ENCODE results near the gene C4orf54.

Gene C4orf54

GRCh38 chr4:99655308-99656081 is 2.1 kb downstream of the C4orf54 start:
- no peaks in the 10 kb centered on the region for H3K79me2 ChIP-seq (ENCODE audit: insufficient read depth, low read length)
- TF ChIP-seq EZH2 (IDR thresholded peaks at IDR 0.05; ENCODE audit: borderline replicate concordance, low read depth, low read length, severe bottlenecking) (no peak), CTCF (IDR thresholded peaks at IDR 0.05; ENCODE audit: borderline replicate concordance, extremely low read depth, low read length, poor library complexity, severe bottlenecking) (no peak)
- no peaks in the 10 kb centered on the region for H4K20me1 ChIP-seq (ENCODE audit: insufficient read depth, low read length)
- H3K27ac ChIP-seq (ENCODE audit: low read length) = no peak overlapping the region
- H3K9ac ChIP-seq (ENCODE audit: low read depth, low read length) = no peak overlapping the region
- H3K36me3 ChIP-seq (ENCODE audit: insufficient read depth, low read length) = no peaks in the 10 kb centered on the region
- H3K9me3 ChIP-seq (ENCODE audit: insufficient read depth, low read length, severe bottlenecking) = no peaks in the 10 kb centered on the region
- no peaks in the 10 kb centered on the region for H3K27me3 ChIP-seq (ENCODE audit: insufficient read depth, low read length, poor library complexity)
- no peak overlapping the region for H2AFZ ChIP-seq (ENCODE audit: low read depth, low read length)
- no peak for DNase-seq
- H3K4me1 ChIP-seq (ENCODE audit: insufficient read depth, low read length) = no peaks in the 10 kb centered on the region
- H3K4me2 ChIP-seq (ENCODE audit: insufficient read depth, low read length) = no peak overlapping the region
- no peak overlapping the region for H3K4me3 ChIP-seq (ENCODE audit: low read depth in 1 of 2, low read length in 2 of 2)
- ATAC-seq (ENCODE audit: insufficient read depth, low read depth) = no peak

GRCh38 chr4:99654361-99654761 is 3.3 kb downstream of the C4orf54 start:
- no peaks in the 10 kb centered on the region for H3K36me3 ChIP-seq (ENCODE audit: insufficient read depth, low read length)
- H3K27ac ChIP-seq (ENCODE audit: low read length) = no peak overlapping the region
- H3K9ac ChIP-seq (ENCODE audit: low read depth, low read length) = no peak overlapping the region
- DNase-seq (no peak), ATAC-seq (ENCODE audit: insufficient read depth, low read depth) (no peak)
- H3K79me2 ChIP-seq (ENCODE audit: insufficient read depth, low read length) = no peaks in the 10 kb centered on the region
- no peaks in the 10 kb centered on the region for H3K9me3 ChIP-seq (ENCODE audit: insufficient read depth, low read length, severe bottlenecking)
- no peak overlapping the region for H2AFZ ChIP-seq (ENCODE audit: low read depth, low read length)
- H3K4me3 ChIP-seq (ENCODE audit: low read depth in 1 of 2, low read length in 2 of 2) = no peak overlapping the region
- no peaks in the 10 kb centered on the region for H4K20me1 ChIP-seq (ENCODE audit: insufficient read depth, low read length)
- no peak overlapping the region for H3K4me2 ChIP-seq (ENCODE audit: insufficient read depth, low read length)
- H3K27me3 ChIP-seq (ENCODE audit: insufficient read depth, low read length, poor library complexity) = no peaks in the 10 kb centered on the region
- H3K4me1 ChIP-seq (ENCODE audit: insufficient read depth, low read length) = no peaks in the 10 kb centered on the region
- TF ChIP-seq CTCF (IDR thresholded peaks at IDR 0.05; ENCODE audit: borderline replicate concordance, extremely low read depth, low read length, poor library complexity, severe bottlenecking) (no peak), EZH2 (IDR thresholded peaks at IDR 0.05; ENCODE audit: borderline replicate concordance, low read depth, low read length, severe bottlenecking) (no peak)

- ATAC-seq (ENCODE audit: insufficient read depth, low read depth) = no peak
- Histone ChIP-seq H3K27me3 (ENCODE audit: insufficient read depth, low read length, poor library complexity) (no peaks in the 10 kb centered on the region), H3K79me2 (ENCODE audit: insufficient read depth, low read length) (no peaks in the 10 kb centered on the region), H3K9me3 (ENCODE audit: insufficient read depth, low read length, severe bottlenecking) (no peaks in the 10 kb centered on the region), H2AFZ (ENCODE audit: low read depth, low read length) (no peak overlapping the region), H3K4me3 (ENCODE audit: low read depth in 1 of 2, low read length in 2 of 2) (no peak overlapping the region), H3K9ac (ENCODE audit: low read depth, low read length) (no peak overlapping the region), H3K4me1 (ENCODE audit: insufficient read depth, low read length) (no peaks in the 10 kb centered on the region), H4K20me1 (ENCODE audit: insufficient read depth, low read length) (no peaks in the 10 kb centered on the region), H3K36me3 (ENCODE audit: insufficient read depth, low read length) (no peaks in the 10 kb centered on the region), H3K27ac (ENCODE audit: low read length) (no peak overlapping the region), H3K4me2 (ENCODE audit: insufficient read depth, low read length) (no peak overlapping the region)
- DNase-seq = no peak
- TF ChIP-seq EZH2 (IDR thresholded peaks at IDR 0.05; ENCODE audit: borderline replicate concordance, low read depth, low read length, severe bottlenecking) = no peak
These were observed 3.7 kb downstream of the C4orf54 start for GRCh38 chr4:99653916-99654315.

GRCh38 chr4:99652596-99653436 is 4.8 kb downstream of the C4orf54 start:
- Histone ChIP-seq H3K4me3 (ENCODE audit: low read depth in 1 of 2, low read length in 2 of 2) (no peak overlapping the region), H2AFZ (ENCODE audit: low read depth, low read length) (no peak overlapping the region), H3K4me1 (ENCODE audit: insufficient read depth, low read length) (no peaks in the 10 kb centered on the region), H3K36me3 (ENCODE audit: insufficient read depth, low read length) (no peaks in the 10 kb centered on the region), H3K27me3 (ENCODE audit: insufficient read depth, low read length, poor library complexity) (no peaks in the 10 kb centered on the region), H3K4me2 (ENCODE audit: insufficient read depth, low read length) (no peak overlapping the region), H4K20me1 (ENCODE audit: insufficient read depth, low read length) (no peaks in the 10 kb centered on the region), H3K27ac (ENCODE audit: low read length) (no peak overlapping the region), H3K9ac (ENCODE audit: low read depth, low read length) (no peak overlapping the region), H3K79me2 (ENCODE audit: insufficient read depth, low read length) (no peaks in the 10 kb centered on the region), H3K9me3 (ENCODE audit: insufficient read depth, low read length, severe bottlenecking) (no peaks in the 10 kb centered on the region)
- TF ChIP-seq EZH2 (IDR thresholded peaks at IDR 0.05; ENCODE audit: borderline replicate concordance, low read depth, low read length, severe bottlenecking) (no peak), CTCF (IDR thresholded peaks at IDR 0.05; ENCODE audit: borderline replicate concordance, extremely low read depth, low read length, poor library complexity, severe bottlenecking) (no peak)
- DNase-seq (no peak), ATAC-seq (ENCODE audit: insufficient read depth, low read depth) (no peak)

Measured in DND-41 (cell line).